Measurements from ENCODE around the gene PTPN1.

Gene PTPN1

DNA sequence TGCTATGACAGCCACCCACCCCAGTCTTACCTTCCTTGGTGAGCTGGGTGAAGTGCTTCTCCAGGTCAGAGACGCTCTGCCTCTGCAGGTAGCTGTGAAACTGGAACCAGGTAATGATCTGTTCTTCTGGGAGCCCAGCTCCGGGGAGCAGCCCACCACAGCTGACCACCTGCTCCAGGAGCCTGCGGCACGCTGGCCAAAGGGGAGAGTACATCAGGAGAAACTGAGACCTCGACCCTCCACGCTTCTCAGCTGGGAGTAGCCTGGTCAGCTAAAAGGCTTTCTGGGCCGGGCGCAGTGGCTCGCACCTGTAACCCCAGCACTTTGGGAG is 82.8 kb downstream of the PTPN1 start:
- Histone ChIP-seq H3K4me3 (ENCODE audit: low read depth in 1 of 2, low read length in 1 of 2) (no peak overlapping the region), H3K9me3 (no peaks in the 10 kb centered on the region), H3K36me3 (peaks cover 37% of the 10 kb centered on the region), H3K4me1 (ENCODE audit: control insufficient read depth in 1 of 2, insufficient read depth in 1 of 2, low read depth in 1 of 2, low read length in 1 of 2) (no peaks in the 10 kb centered on the region), H3K27ac (no peak overlapping the region), H3K27me3 (peaks cover 7% of the 10 kb centered on the region)
- TF ChIP-seq, protein P1, sequence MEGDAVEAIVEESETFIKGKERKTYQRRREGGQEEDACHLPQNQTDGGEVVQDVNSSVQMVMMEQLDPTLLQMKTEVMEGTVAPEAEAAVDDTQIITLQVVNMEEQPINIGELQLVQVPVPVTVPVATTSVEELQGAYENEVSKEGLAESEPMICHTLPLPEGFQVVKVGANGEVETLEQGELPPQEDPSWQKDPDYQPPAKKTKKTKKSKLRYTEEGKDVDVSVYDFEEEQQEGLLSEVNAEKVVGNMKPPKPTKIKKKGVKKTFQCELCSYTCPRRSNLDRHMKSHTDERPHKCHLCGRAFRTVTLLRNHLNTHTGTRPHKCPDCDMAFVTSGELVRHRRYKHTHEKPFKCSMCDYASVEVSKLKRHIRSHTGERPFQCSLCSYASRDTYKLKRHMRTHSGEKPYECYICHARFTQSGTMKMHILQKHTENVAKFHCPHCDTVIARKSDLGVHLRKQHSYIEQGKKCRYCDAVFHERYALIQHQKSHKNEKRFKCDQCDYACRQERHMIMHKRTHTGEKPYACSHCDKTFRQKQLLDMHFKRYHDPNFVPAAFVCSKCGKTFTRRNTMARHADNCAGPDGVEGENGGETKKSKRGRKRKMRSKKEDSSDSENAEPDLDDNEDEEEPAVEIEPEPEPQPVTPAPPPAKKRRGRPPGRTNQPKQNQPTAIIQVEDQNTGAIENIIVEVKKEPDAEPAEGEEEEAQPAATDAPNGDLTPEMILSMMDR (IDR thresholded peaks at IDR 0.05) = no peak

DNA sequence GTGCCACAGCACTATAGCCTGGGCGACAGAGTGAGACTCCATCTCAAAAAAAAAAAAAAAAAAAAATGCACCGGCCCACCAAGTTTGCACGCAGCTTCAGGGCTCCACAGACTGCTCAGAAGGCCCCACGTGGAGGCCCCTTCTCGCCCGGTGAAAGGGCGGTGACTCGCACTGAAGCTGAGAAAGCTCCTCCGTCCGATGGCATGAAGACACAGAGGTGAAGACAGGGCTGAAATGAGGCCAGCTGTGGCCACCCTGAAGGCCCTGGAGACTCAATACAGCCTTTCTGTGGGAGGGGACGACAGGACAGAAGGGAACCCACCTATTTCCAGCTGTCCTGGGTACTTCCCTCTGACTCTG is 84.0 kb downstream of the PTPN1 start:
- Histone ChIP-seq H3K4me3 (ENCODE audit: low read depth in 1 of 2, low read length in 1 of 2) (no peak overlapping the region), H3K27ac (no peak overlapping the region), H3K4me1 (ENCODE audit: control insufficient read depth in 1 of 2, insufficient read depth in 1 of 2, low read depth in 1 of 2, low read length in 1 of 2) (no peaks in the 10 kb centered on the region), H3K27me3 (peaks cover 7% of the 10 kb centered on the region), H3K36me3 (peaks cover 33% of the 10 kb centered on the region), H3K9me3 (no peaks in the 10 kb centered on the region)
- TF ChIP-seq, protein P1 (IDR thresholded peaks at IDR 0.05) = no peak

DNA sequence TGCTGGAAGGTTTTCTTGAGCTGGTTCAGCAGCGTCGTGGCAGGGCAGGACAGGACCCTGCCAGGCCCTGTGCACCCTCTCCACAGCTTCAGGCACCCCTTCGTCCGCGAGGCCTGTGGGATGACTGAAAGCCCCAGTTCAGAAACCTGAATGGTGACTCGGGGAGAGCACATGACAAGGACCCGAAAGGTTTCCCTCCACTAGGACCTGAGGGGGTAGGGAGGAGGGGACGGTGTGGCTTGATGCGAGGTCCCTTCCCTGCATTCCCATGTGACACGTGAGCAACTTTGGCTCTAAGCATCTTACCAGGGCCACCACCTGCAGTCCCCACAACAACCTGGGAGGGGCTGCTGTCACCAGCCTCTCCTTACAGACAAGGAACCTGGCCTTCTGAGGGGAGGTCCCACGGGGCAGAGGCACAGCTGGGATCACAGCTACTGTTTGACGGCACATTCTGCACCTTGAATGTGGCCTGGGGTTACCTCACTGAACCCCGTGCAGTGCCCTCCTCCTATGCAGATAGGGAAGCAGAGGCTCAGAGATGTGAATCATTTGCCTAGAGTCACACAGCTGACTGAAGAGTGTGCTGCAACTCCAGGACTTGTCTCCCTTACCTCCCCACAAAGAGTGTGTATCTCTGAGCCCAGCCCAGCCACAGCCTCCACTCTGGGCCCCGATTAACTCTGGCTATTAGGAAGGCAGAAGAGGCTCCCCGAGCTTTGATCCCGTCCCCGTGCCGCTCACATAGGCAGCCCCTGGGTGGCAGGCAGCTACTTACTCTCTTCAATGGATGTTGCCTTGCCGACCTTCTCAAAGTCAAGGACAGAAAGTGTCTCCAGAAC is 84.6 kb downstream of the PTPN1 start:
- no peaks in the 10 kb centered on the region for H3K9me3 ChIP-seq
- TF ChIP-seq, protein P1 (IDR thresholded peaks at IDR 0.05) = no peak

DNA sequence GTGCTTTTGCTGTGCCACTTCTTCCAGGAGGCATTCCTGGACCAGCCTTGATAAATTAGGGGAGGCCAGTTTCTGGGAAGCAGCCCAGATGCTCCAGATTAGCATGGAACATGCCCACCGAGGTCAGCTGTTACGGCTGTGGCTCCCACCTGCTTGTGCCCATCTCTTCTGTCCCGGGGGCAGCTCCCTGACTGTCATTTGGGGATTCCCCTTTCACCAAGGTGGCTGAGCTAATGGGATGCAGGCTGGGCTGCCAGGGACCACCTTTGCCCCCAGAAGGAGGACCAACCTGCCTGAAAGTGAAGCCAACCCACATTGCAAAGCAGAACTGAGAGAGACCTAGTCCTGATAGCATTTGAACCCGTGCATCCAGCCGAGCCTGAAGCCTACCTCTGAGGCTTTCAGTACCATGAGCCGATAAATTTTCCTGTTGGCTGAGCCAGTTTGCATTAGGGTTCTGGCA is 85.3 kb downstream of the PTPN1 start:
- peaks cover 7% of the 10 kb centered on the region for H3K27me3 ChIP-seq
- H3K4me3 ChIP-seq (ENCODE audit: low read depth in 1 of 2, low read length in 1 of 2) = no peak overlapping the region
- TF ChIP-seq, protein P1 (IDR thresholded peaks at IDR 0.05) = no peak
- H3K9me3 ChIP-seq = no peaks in the 10 kb centered on the region
- no peak overlapping the region for H3K27ac ChIP-seq
- H3K4me1 ChIP-seq (ENCODE audit: control insufficient read depth in 1 of 2, insufficient read depth in 1 of 2, low read depth in 1 of 2, low read length in 1 of 2) = no peaks in the 10 kb centered on the region
- peaks cover 20% of the 10 kb centered on the region for H3K36me3 ChIP-seq

More for the DNA sequence above, 84.6 kb downstream of the PTPN1 start:
- H3K4me3 ChIP-seq (ENCODE audit: low read depth in 1 of 2, low read length in 1 of 2) = no peak overlapping the region
- H3K27ac ChIP-seq = no peak overlapping the region
- peaks cover 27% of the 10 kb centered on the region for H3K36me3 ChIP-seq
- H3K4me1 ChIP-seq (ENCODE audit: control insufficient read depth in 1 of 2, insufficient read depth in 1 of 2, low read depth in 1 of 2, low read length in 1 of 2) = no peaks in the 10 kb centered on the region
- peaks cover 7% of the 10 kb centered on the region for H3K27me3 ChIP-seq

DNA sequence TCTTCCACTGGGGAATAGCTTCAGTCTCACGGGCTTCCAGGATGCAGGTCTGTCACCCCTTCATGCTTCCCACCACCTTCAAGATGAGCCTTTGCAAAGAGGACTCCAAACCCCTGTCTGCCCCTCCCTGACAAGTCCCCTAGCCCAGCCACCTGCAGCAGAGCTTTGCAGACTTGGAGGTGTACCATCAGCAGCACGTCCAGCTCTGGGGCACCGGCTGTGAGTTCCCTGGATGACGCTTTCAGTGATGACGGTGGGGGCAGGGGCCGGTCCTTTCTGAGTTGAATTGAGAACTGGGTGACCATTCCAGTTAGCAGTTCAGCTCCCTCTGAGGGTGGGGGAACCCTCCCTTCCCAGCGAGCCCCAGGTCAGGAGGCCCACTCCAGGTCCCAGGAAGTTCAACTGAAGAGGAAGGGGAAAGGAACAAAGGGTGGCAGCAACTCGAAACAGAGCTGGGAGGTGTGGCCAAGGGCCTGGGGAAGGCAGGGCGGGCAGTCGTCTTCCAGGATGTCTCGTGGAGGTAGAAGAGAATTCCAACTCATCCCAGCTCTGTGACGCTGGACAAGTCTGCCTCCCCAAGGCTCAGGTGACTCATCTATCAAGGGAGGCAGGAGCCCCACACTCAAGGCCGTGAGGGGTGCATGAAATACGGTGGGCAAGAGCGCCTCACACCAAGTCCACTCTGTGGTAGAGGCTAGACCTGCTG is 86.0 kb downstream of the PTPN1 start:
- H3K36me3 ChIP-seq = peaks cover 13% of the 10 kb centered on the region
- H3K4me3 ChIP-seq (ENCODE audit: low read depth in 1 of 2, low read length in 1 of 2) = no peak overlapping the region
- TF ChIP-seq, protein P1 (IDR thresholded peaks at IDR 0.05) = no peak
- H3K4me1 ChIP-seq (ENCODE audit: control insufficient read depth in 1 of 2, insufficient read depth in 1 of 2, low read depth in 1 of 2, low read length in 1 of 2) = no peaks in the 10 kb centered on the region
- peaks cover 7% of the 10 kb centered on the region for H3K27me3 ChIP-seq
- no peak overlapping the region for H3K27ac ChIP-seq
- H3K9me3 ChIP-seq = no peaks in the 10 kb centered on the region

All from neutrophil (primary cell).